ENCODE results near the gene QSOX1.

- TF ChIP-seq CTCF (IDR thresholded peaks at IDR 0.05; ENCODE audit: low read depth, low read length, poor library complexity, severe bottlenecking) (no peak), EZH2phosphoT487 (IDR thresholded peaks at IDR 0.05; ENCODE audit: borderline replicate concordance, low read length) (no peak)
Observed at GRCh38 chr1:180230416-180230790, 75.7 kb downstream of the QSOX1 start.
